Thyroid gland (tissue), 4 donors: Measurements from ENCODE around the gene CACNA1B. TPM values are rescaled to one million over a fixed set of nuclear protein-coding genes. Genes with fewer than 3 reads are reported as not detected.

ENCODE experiments used
- DNase-seq, 2 donors: peaks; one replicate each; pipeline ENCODE4 v3.0.0-alpha.2; 2019
- H3K27ac ChIP-seq, 3 donors: fragments of 200-600 bp; sonication (generic); 1 replicate in 2 of 3; 2 replicates in 1 of 3; pipeline ENCODE4 v1.5.1; 2016 to 2019; ENCODE audit warnings: mild to moderate bottlenecking in 1 of 3, moderate library complexity in 1 of 3
- H3K27me3 ChIP-seq: fragments of 200-600 bp; sonication (generic); one replicate; pipeline ENCODE4 v1.5.1; 2019
- H3K36me3 ChIP-seq, 2 donors: fragments of 200-600 bp; sonication (generic); one replicate each; pipeline ENCODE4 v1.5.1; 2016 to 2019
- H3K4me1 ChIP-seq, 2 donors: fragments of 200-600 bp; sonication (generic); one replicate each; pipeline ENCODE4 v1.5.1; 2017 to 2019
- H3K4me3 ChIP-seq, 3 donors: fragments of 200-600 bp; sonication (generic); replicated peaks in 1 of 3; 1 replicate in 2 of 3; 2 replicates in 1 of 3; pipeline ENCODE4 v1.5.1; 2016; ENCODE audit warnings: mild to moderate bottlenecking in 1 of 3
- H3K9me3 ChIP-seq: fragments of 200-600 bp; sonication (generic); one replicate; pipeline ENCODE4 v1.5.1; 2017
- CTCF ChIP-seq, 6 experiments: fragments of 200-600 bp in 3 of 6; fragments of 450-650 bp in 3 of 6; sonication (generic) in 3 of 6; IDR thresholded peaks; one replicate each; pipeline ENCODE4 v1.5.1; 2016 to 2019; ENCODE audit warnings: antibody characterized with exemption in 6 of 6, mild to moderate bottlenecking in 2 of 6, inconsistent platforms in 1 of 6, moderate library complexity in 1 of 6
- POLR2A ChIP-seq, 2 donors: fragments of 450-650 bp; IDR thresholded peaks; one replicate each; pipeline ENCODE4 v1.6.1; 2017; ENCODE audit warnings: antibody characterized with exemption in 2 of 2, mild to moderate bottlenecking in 2 of 2, moderate library complexity in 1 of 2
- WGBS, 2 donors: methylation state at CpG; one replicate each; pipeline ENCODE4 v1.1.5; 2017; 5-methylcytosine and 5-hydroxymethylcytosine counted together
- intact Hi-C: fragments of 100-400 bp; cut with DNase I; formaldehyde crosslinking; loops from one replicate; pipeline ENCODE4 v1.15.1; 2023
- total RNA-seq, 4 donors: library from RNA; depleted of rRNA; stranded (reverse); fragments of >200 nt; gene quantifications; one replicate each; pipeline ENCODE4 v1.2.3, GENCODE V29; 2016

The CACNA1B gene
- total RNA-seq, 4 donors from 2014 or later = 0.13 to 0.68 (median 0.35) TPM

- H3K4me3 ChIP-seq = no peak overlapping the region
- intact Hi-C loops = no loop called here
- H3K4me1 ChIP-seq = no peaks in the 10 kb centered on the region
- H3K36me3 ChIP-seq = no peaks in the 10 kb centered on the region
- 86 to 87% methylated on average over 30 of the region's 30 CpGs for WGBS, 2 donors
- H3K9me3 ChIP-seq = no peaks in the 10 kb centered on the region
- no peaks in the 10 kb centered on the region for H3K27me3 ChIP-seq
- TF ChIP-seq POLR2A (IDR thresholded peaks at IDR 0.05) = no peak
- no peak for TF ChIP-seq CTCF (IDR thresholded peaks at IDR 0.05)
- no peak overlapping the region for H3K27ac ChIP-seq
- DNase-seq = no peak
Observed at GRCh38 chr9:138100711-138101350, 223.2 kb downstream of the CACNA1B start.

DNA sequence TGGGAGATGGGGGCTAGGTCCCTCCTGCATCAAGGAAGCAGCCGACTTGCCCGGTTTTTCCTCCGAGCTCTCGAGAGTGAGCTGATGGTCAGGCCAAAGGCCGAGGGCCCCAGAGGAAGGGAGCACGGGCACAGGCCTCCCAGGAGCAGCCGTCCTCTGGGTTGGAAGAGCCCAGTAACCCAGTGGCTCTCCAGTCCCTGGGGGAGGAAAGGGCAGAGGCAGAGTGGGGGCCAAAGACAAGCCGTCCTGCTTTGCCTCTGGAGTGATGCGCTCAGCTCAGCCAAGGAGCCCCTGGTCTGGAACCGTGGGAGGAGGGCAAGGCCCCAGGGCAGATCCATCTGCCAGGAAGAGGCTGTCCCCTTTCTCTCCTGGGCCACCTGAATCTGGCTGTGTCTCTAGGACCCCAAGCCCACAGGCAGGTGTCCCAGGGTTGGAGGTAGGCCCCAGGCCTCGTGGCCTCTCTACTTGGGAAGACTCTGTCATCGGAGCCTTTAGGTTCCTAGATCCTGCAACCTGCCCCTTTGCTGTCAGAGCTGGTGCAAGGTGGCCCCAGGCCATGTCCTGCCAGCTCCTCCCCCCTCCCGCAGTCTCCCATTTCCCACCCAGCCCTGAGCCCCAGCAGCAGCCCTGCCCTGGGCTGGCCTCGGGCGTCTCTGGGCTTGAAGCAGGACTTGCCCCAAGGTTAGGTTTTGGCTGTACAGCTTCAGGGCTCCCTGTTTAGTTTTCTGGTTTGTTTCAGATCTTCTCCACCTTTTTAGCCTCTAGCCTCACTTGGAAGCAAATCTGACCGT is 224.1 kb downstream of the CACNA1B start:
- Histone ChIP-seq H3K4me3 (no peak overlapping the region), H3K4me1 (no peaks in the 10 kb centered on the region), H3K27me3 (no peaks in the 10 kb centered on the region), H3K9me3 (no peaks in the 10 kb centered on the region), H3K36me3 (no peaks in the 10 kb centered on the region), H3K27ac (no peak overlapping the region)
- no peak for TF ChIP-seq POLR2A (IDR thresholded peaks at IDR 0.05)
- no peak for TF ChIP-seq CTCF (IDR thresholded peaks at IDR 0.05)
- DNase-seq = no peak
- intact Hi-C loops = no loop called here
- WGBS, 2 donors = 85 to 91% methylated on average over 15 of the region's 16 CpGs

GRCh38 chr9:138102246-138103051 is 224.9 kb downstream of the CACNA1B start:
- H3K27ac ChIP-seq = no peak overlapping the region
- H3K9me3 ChIP-seq = no peaks in the 10 kb centered on the region
- H3K4me1 ChIP-seq = no peaks in the 10 kb centered on the region
- H3K36me3 ChIP-seq = no peaks in the 10 kb centered on the region
- DNase-seq = no peak
- no peaks in the 10 kb centered on the region for H3K27me3 ChIP-seq
- intact Hi-C loops = no loop called here
- no peak overlapping the region for H3K4me3 ChIP-seq
- WGBS, 2 donors = 77% methylated on average over 21 to 23 of the region's 23 CpGs
- TF ChIP-seq POLR2A (IDR thresholded peaks at IDR 0.05) (no peak), CTCF (IDR thresholded peaks at IDR 0.05) (no peak)

- H3K9me3 ChIP-seq = no peaks in the 10 kb centered on the region
- H3K4me1 ChIP-seq = no peaks in the 10 kb centered on the region
- DNase-seq = no peak
- no peak overlapping the region for H3K4me3 ChIP-seq
- intact Hi-C loops = no loop called here
- H3K36me3 ChIP-seq = no peaks in the 10 kb centered on the region
- no peak overlapping the region for H3K27ac ChIP-seq
- WGBS, 2 donors = 62 to 65% methylated on average over 5 to 6 of the region's 6 CpGs
- no peaks in the 10 kb centered on the region for H3K27me3 ChIP-seq
- TF ChIP-seq POLR2A (IDR thresholded peaks at IDR 0.05) = no peak
- TF ChIP-seq CTCF (IDR thresholded peaks at IDR 0.05) = no peak
Observed at GRCh38 chr9:138103111-138103848, 225.7 kb downstream of the CACNA1B start.
